ENCODE results near the gene KRTAP19-8. TPM values are rescaled to one million over a fixed set of nuclear protein-coding genes. Genes with fewer than 3 reads are reported as not detected.

The KRTAP19-8 gene
- total and polyA plus RNA-seq, 10 of the 15 experiments (the other 5 are each of a cell fraction or from before 2014, with no cell fraction given) = not detected

- in situ Hi-C loops (cut with MboI) = no loop called here
- no peaks in the 10 kb centered on the region for H4K20me1 ChIP-seq (ENCODE audit: control insufficient read depth, insufficient read depth)
- no peaks in the 10 kb centered on the region for H3K4me1 ChIP-seq (ENCODE audit: control insufficient read depth, insufficient read depth, low read length)
- DNase-seq (ENCODE audit: low read depth, low spot score) (no peak), ATAC-seq (no peak), FAIRE-seq (no peak)
- RAD21 ChIA-PET (ENCODE audit: unreplicated experiment) = no interaction called here
- intact Hi-C loops (cut with micrococcal nuclease; ENCODE audit: unreplicated experiment) = no loop called here
- no peaks in the 10 kb centered on the region for H3K79me2 ChIP-seq (ENCODE audit: control insufficient read depth, insufficient read depth, low read length)
- TF ChIP-seq KAT2A (conservative IDR thresholded peaks at IDR 0.05; ENCODE audit: control insufficient read depth, low read depth, low read length) (no peak), BRCA1 (IDR thresholded peaks at IDR 0.05; ENCODE audit: low read depth, low read length) (no peak), TARDBP (IDR thresholded peaks at IDR 0.05; ENCODE audit: borderline replicate concordance) (no peak), REST (IDR thresholded peaks at IDR 0.05; ENCODE audit: low read depth, low read length) (no peak), ZNF687 (IDR thresholded peaks at IDR 0.05) (no peak), CBX3 (IDR thresholded peaks at IDR 0.05; ENCODE audit: borderline replicate concordance, low read depth) (no peak), STAT1 (conservative IDR thresholded peaks at IDR 0.05) (no peak), IRF5 (IDR thresholded peaks at IDR 0.05; ENCODE audit: borderline replicate concordance) (no peak), POU2F2 (IDR thresholded peaks at IDR 0.05; ENCODE audit: borderline replicate concordance, low read depth, low read length) (no peak), BCL3 (IDR thresholded peaks at IDR 0.05; ENCODE audit: borderline replicate concordance, insufficient read depth, low read depth, low read length, poor library complexity, severe bottlenecking) (no peak), ETV6 (conservative IDR thresholded peaks at IDR 0.05 in 1 of 2, IDR thresholded peaks at IDR 0.05 in 1 of 2; ENCODE audit: borderline replicate concordance in 1 of 2, low read depth in 1 of 2) (no peak)
- no peaks in the 10 kb centered on the region; the same call in 2 of the 3 replicates for H3K9me3 ChIP-seq (replicated peaks; ENCODE audit: control insufficient read depth, insufficient read depth, low read length)
- no peak overlapping the region for H3K9ac ChIP-seq (ENCODE audit: control insufficient read depth, insufficient read depth, low read length)
- CTCF ChIA-PET = no interaction called here
- SMC1A ChIA-PET (ENCODE audit: uncharacterized antibody, unreplicated experiment) = no interaction called here
- no TSS peak for BruUV-seq (replicated peaks)
- 0% methylated on average over 1 of the region's 1 CpG for WGBS (ENCODE audit: insufficient coverage, insufficient replicate concordance, low lambda C conversion rate, missing lambda C conversion rate)
- H3K4me3 ChIP-seq = no peak overlapping the region
- no peaks in the 10 kb centered on the region for H3K36me3 ChIP-seq (ENCODE audit: control insufficient read depth in 2 of 2, insufficient read depth in 2 of 2, low read length in 1 of 2)
- H3K27ac ChIP-seq (ENCODE audit: control insufficient read depth, insufficient read depth) = no peak overlapping the region
- H3K27me3 ChIP-seq (replicated peaks in 1 of 2; ENCODE audit: control insufficient read depth in 2 of 2, insufficient read depth in 2 of 2, low read length in 1 of 2) = no peaks in the 10 kb centered on the region
- H2AFZ ChIP-seq (ENCODE audit: control insufficient read depth, low read depth, low read length) = no peak overlapping the region
- no peak overlapping the region for H3K4me2 ChIP-seq (ENCODE audit: control insufficient read depth, insufficient read depth)
- POLR2A ChIA-PET = no interaction called here
These were observed 29.9 kb downstream of the KRTAP19-8 start for GRCh38 chr21:31008355-31008754.
